A549 (cell line): ENCODE data around the gene USP49.

Experiments used
- CEBPB ChIP-seq, 2 experiments: fragments of >200 bp in 1 of 2; sonication (Bioruptor Twin) in 1 of 2; formaldehyde crosslinking in 1 of 2; IDR thresholded peaks; 2 replicates each; pipeline ENCODE4 v1.6.1; 2012 to 2016
- CTCF ChIP-seq: fragments of >200 bp; sonication (Bioruptor Twin); formaldehyde crosslinking; IDR thresholded peaks from 3 replicates; pipeline ENCODE4 v1.5.1; 2016
- ELK1 ChIP-seq: fragments of 150-350 bp; IDR thresholded peaks from 2 replicates; pipeline ENCODE4 v1.6.1; 2014; ENCODE audit warnings: low read depth, mild to moderate bottlenecking, low read length
- EP300 ChIP-seq, 2 experiments: fragments of >200 bp; sonication (Bioruptor Twin); formaldehyde crosslinking; IDR thresholded peaks; 2 replicates in 1 of 2; 3 replicates in 1 of 2; pipeline ENCODE4 v1.6.1; 2016 to 2017
- HDAC2 ChIP-seq: fragments of 200-600 bp; sonication (generic); IDR thresholded peaks from 2 replicates; pipeline ENCODE4 v1.6.1; 2016
- HES2 ChIP-seq: fragments of >200 bp; sonication (Bioruptor Twin); formaldehyde crosslinking; IDR thresholded peaks from 2 replicates; pipeline ENCODE4 v1.6.1; 2016
- MAFK ChIP-seq: fragments of 450-650 bp; IDR thresholded peaks from 2 replicates; pipeline ENCODE4 v1.6.1; 2014; ENCODE audit not compliant: partially characterized antibody
- MAX ChIP-seq: IDR thresholded peaks from 2 replicates; pipeline ENCODE4 v1.6.1; 2012
- MAZ ChIP-seq: fragments of 150-350 bp; IDR thresholded peaks from 2 replicates; pipeline ENCODE4 v1.6.1; 2014; ENCODE audit warnings: antibody characterized with exemption, low read depth, low read length, borderline replicate concordance
- POLR2A ChIP-seq: IDR thresholded peaks from 2 replicates; pipeline ENCODE4 v1.6.1; 2012; ENCODE audit warnings: mild to moderate bottlenecking, low read length
- REST ChIP-seq: fragments of 200-600 bp; sonication (generic); IDR thresholded peaks from 2 replicates; pipeline ENCODE4 v1.6.1; 2016; ENCODE audit warnings: antibody characterized with exemption, mild to moderate bottlenecking, moderate library complexity

GRCh38 chr6:41843178-41843577 lies 52.0 kb downstream of the USP49 start:
- TF ChIP-seq CTCF: no peak
- no peak for TF ChIP-seq MAFK
- TF ChIP-seq REST: no peak
- TF ChIP-seq POLR2A: no peak
- TF ChIP-seq CEBPB (IDR thresholded peaks at IDR 0.05): no peak
- TF ChIP-seq ELK1: no peak
- no peak for TF ChIP-seq EP300 (IDR thresholded peaks at IDR 0.05)
- TF ChIP-seq MAX: no peak
- no peak for TF ChIP-seq HDAC2
- no peak for TF ChIP-seq MAZ
- TF ChIP-seq HES2: no peak
